ENCODE measurements around the gene GAPVD1. TPM values are rescaled to one million over a fixed set of nuclear protein-coding genes. Genes with fewer than 3 reads are reported as not detected.

GAPVD1 gene
- total RNA-seq, 1 experiment from 2014 or later: 39.5 TPM

GRCh38 chr9:125325826-125326225 is 64.2 kb downstream of the GAPVD1 start:
- Mint-ChIP-seq H3K27ac (no peak overlapping the region), H3K27me3 (ENCODE audit: low read depth) (no peaks in the 10 kb centered on the region), H3K36me3 (ENCODE audit: insufficient read depth in 1 of 3, low read depth in 3 of 3) (peaks cover 12 to 64% (median 59%) of the 10 kb centered on the region in 3 experiments; a peak in 6 of 7 replicates), H3K4me3 (no peak overlapping the region), H3K4me1 (no peaks in the 10 kb centered on the region), H3K9me3 (no peaks in the 10 kb centered on the region; a peak in 1 of 5 replicates)
- H3K18ac ChIP-seq (ENCODE audit: insufficient read length, low read depth, low read length): no peak overlapping the region
- no peak for DNase-seq
- no peak overlapping the region for H3K27ac ChIP-seq (ENCODE audit: insufficient read length, low read depth, low read length)
- H3K4ac ChIP-seq (ENCODE audit: low read depth, low read length): no peak overlapping the region
- no peak overlapping the region for H2BK12ac ChIP-seq (ENCODE audit: insufficient read length, low read depth, low read length)
- H2BK120ac ChIP-seq (ENCODE audit: low read depth, low read length, poor library complexity, severe bottlenecking): no peak overlapping the region
- H3K23me2 ChIP-seq (ENCODE audit: insufficient read length, low read depth, low read length, poor library complexity, severe bottlenecking): no peaks in the 10 kb centered on the region
- H2AFZ ChIP-seq (ENCODE audit: low read length): no peak overlapping the region
- no peaks in the 10 kb centered on the region for H3K79me1 ChIP-seq (ENCODE audit: insufficient read depth, low read depth, low read length, poor library complexity, severe bottlenecking)
- no peak overlapping the region for H2BK20ac ChIP-seq (ENCODE audit: low read depth, low read length, poor library complexity, severe bottlenecking)
- no peak overlapping the region for H3T11ph ChIP-seq (ENCODE audit: low read length)
- no peak overlapping the region for H4K5ac ChIP-seq (ENCODE audit: insufficient read length, low read depth, low read length)
- no peak overlapping the region for H3K4me2 ChIP-seq (ENCODE audit: insufficient read depth, insufficient read length, low read length)
- no peak overlapping the region for H2BK5ac ChIP-seq (ENCODE audit: insufficient read length, low read length)
- H3K4me1 ChIP-seq (ENCODE audit: insufficient read depth, low read length): no peaks in the 10 kb centered on the region; the same call in 1 of the 2 replicates
- no peak overlapping the region for H3K14ac ChIP-seq (ENCODE audit: insufficient read depth, low read length)
- no peaks in the 10 kb centered on the region for H4K20me1 ChIP-seq (ENCODE audit: control insufficient read depth, insufficient read depth, insufficient read length)
- no peak overlapping the region for H4K91ac ChIP-seq (ENCODE audit: insufficient read length, low read depth, low read length)
- no peak overlapping the region for H3K9ac ChIP-seq (ENCODE audit: extremely low read depth, insufficient read length, low read length)
- no peak overlapping the region for H4K8ac ChIP-seq (replicated peaks; ENCODE audit: insufficient read length, low read depth, low read length)
- H3K27me3 ChIP-seq (ENCODE audit: insufficient read depth, low read length): no peaks in the 10 kb centered on the region
- H3K9me3 ChIP-seq (ENCODE audit: control insufficient read depth, low read depth, low read length): no peaks in the 10 kb centered on the region
- H3K56ac ChIP-seq (ENCODE audit: insufficient read length, low read depth, low read length): no peak overlapping the region
- H3K23ac ChIP-seq (ENCODE audit: insufficient read length, low read depth, low read length): no peak overlapping the region
- H2BK15ac ChIP-seq (ENCODE audit: low read depth, low read length): no peak overlapping the region
- H2AK5ac ChIP-seq (ENCODE audit: insufficient read length, low read length): no peak overlapping the region
- no CpG with 5 or more reads among the region's 2 CpGs for WGBS (ENCODE audit: extremely low coverage, insufficient read length, low lambda C conversion rate)
- no peak for TF ChIP-seq CTCF (conservative IDR thresholded peaks at IDR 0.05)
- H3K79me2 ChIP-seq (ENCODE audit: insufficient read depth, low read length): no peaks in the 10 kb centered on the region

Measured in H9 (cell line).